HepG2 (cell line): Measurements from ENCODE around the gene MYH7. TPM values are rescaled to one million over a fixed set of nuclear protein-coding genes. Genes with fewer than 3 reads are reported as not detected.

Experiments used
- CSRNP2 ChIP-seq: sonication (generic); formaldehyde crosslinking; conservative IDR thresholded peaks from 2 replicates; pipeline ENCODE4 v1.8.0; 2022; ENCODE audit warnings: low read depth, missing genetic modification reagents
- CTCF ChIP-seq: sonication (generic); formaldehyde crosslinking; IDR thresholded peaks from 2 replicates; pipeline ENCODE4 v1.5.0; 2020; ENCODE audit warnings: mild to moderate bottlenecking, missing genetic modification reagents, moderate library complexity
- DR1 ChIP-seq: sonication (generic); formaldehyde crosslinking; IDR thresholded peaks from 2 replicates; pipeline ENCODE4 v1.8.0; 2021; ENCODE audit warnings: mild to moderate bottlenecking, missing genetic modification reagents, inconsistent platforms
- FOSL2 ChIP-seq: sonication (generic); formaldehyde crosslinking; IDR thresholded peaks from 2 replicates; pipeline ENCODE4 v1.4.0; 2020; ENCODE audit warnings: missing genetic modification reagents
- FOXP1 ChIP-seq, 2 experiments: fragments of 450-650 bp in 1 of 2; IDR thresholded peaks; 2 replicates each; pipeline ENCODE4 v1.6.1; 2017 to 2018; ENCODE audit warnings: antibody characterized with exemption in 1 of 2
- GABPB1 ChIP-seq: IDR thresholded peaks from 2 replicates; pipeline ENCODE4 v1.6.1; 2016; ENCODE audit warnings: mild to moderate bottlenecking, missing genetic modification reagents, moderate library complexity, missing compliant biosample characterization
- HMGA1 ChIP-seq: sonication (generic); formaldehyde crosslinking; conservative IDR thresholded peaks from 2 replicates; pipeline ENCODE4 v1.4.0; 2020; ENCODE audit warnings: missing genetic modification reagents
- JUN ChIP-seq: sonication (generic); formaldehyde crosslinking; IDR thresholded peaks from 2 replicates; pipeline ENCODE4 v1.4.0; 2020; ENCODE audit warnings: mild to moderate bottlenecking, missing genetic modification reagents
- JUND ChIP-seq: sonication (generic); formaldehyde crosslinking; IDR thresholded peaks from 2 replicates; pipeline ENCODE4 v1.8.0; 2022; ENCODE audit warnings: mild to moderate bottlenecking, missing genetic modification reagents
- KDM6A ChIP-seq: IDR thresholded peaks from 2 replicates; pipeline ENCODE4 v1.6.1; 2016; ENCODE audit warnings: low read depth
- NFYC ChIP-seq: IDR thresholded peaks from 2 replicates; pipeline ENCODE4 v1.6.1; 2016; ENCODE audit warnings: missing genetic modification reagents, missing compliant biosample characterization
- NKX3-1 ChIP-seq: sonication (generic); formaldehyde crosslinking; IDR thresholded peaks from 2 replicates; pipeline ENCODE4 v1.5.0; 2020; ENCODE audit warnings: missing genetic modification reagents
- NR1H2 ChIP-seq: sonication (generic); formaldehyde crosslinking; IDR thresholded peaks from 2 replicates; pipeline ENCODE4 v1.8.1; 2022; ENCODE audit warnings: low read depth, missing genetic modification reagents, borderline replicate concordance
- SMC3 ChIP-seq: IDR thresholded peaks from 2 replicates; pipeline ENCODE4 v1.6.1; 2011; ENCODE audit warnings: low read length, improper control_type of control experiment
- TOE1 ChIP-seq: sonication (generic); formaldehyde crosslinking; IDR thresholded peaks from 2 replicates; pipeline ENCODE4 v1.4.0; 2020; ENCODE audit warnings: mild to moderate bottlenecking, missing genetic modification reagents
- TRIM24 ChIP-seq: sonication (generic); formaldehyde crosslinking; IDR thresholded peaks from 2 replicates; pipeline ENCODE4 v1.8.0; 2022; ENCODE audit warnings: mild to moderate bottlenecking, missing genetic modification reagents
- ZBTB10 ChIP-seq: sonication (generic); formaldehyde crosslinking; IDR thresholded peaks from 2 replicates; pipeline ENCODE4 v1.4.0; 2020; ENCODE audit warnings: missing genetic modification reagents, borderline replicate concordance
- ZFX ChIP-seq: sonication (generic); formaldehyde crosslinking; IDR thresholded peaks from 2 replicates; pipeline ENCODE4 v1.4.0; 2020; ENCODE audit warnings: mild to moderate bottlenecking, low read depth, missing genetic modification reagents, moderate library complexity
- ZNF282 ChIP-seq: fragments of 450-650 bp; IDR thresholded peaks from 2 replicates; pipeline ENCODE4 v1.6.1; 2018; ENCODE audit not compliant: partially characterized antibody
- ZNF614 ChIP-seq: IDR thresholded peaks from 2 replicates; pipeline ENCODE4 v1.6.1; 2018; ENCODE audit warnings: missing biosample characterization, missing genetic modification reagents, inconsistent platforms, borderline replicate concordance
- ZNF615 ChIP-seq: sonication (generic); formaldehyde crosslinking; IDR thresholded peaks from 2 replicates; pipeline ENCODE4 v1.5.0; 2020; ENCODE audit warnings: mild to moderate bottlenecking, missing genetic modification reagents, borderline replicate concordance
- ZNF629 ChIP-seq: sonication (generic); formaldehyde crosslinking; conservative IDR thresholded peaks from 2 replicates; pipeline ENCODE4 v1.5.0; 2020; ENCODE audit warnings: missing genetic modification reagents
- polyA plus RNA-seq, 8 experiments: library from polyadenylated mRNA; depleted of rRNA in 3 of 8; stranded (reverse) in 7 of 8; unstranded in 1 of 8; fragments of >200 nt; fragmentation: Illumina TruSeq in 4 of 8; extraction: Trizol in 4 of 8; gene quantifications; 2 replicates each; pipeline versions ENCODE4 v1.2.1 to v1.2.3, GENCODE V29; 2011 to 2016; ENCODE audit warnings: low read depth in 4 of 8, missing spikeins in 1 of 8, mixed read lengths in 1 of 8; ENCODE audit not compliant: insufficient read depth in 1 of 8
- total RNA-seq, 5 experiments: library from RNA; depleted of rRNA; stranded (reverse); fragments of >200 nt; fragmentation: Illumina TruSeq; extraction: Trizol; gene quantifications; 2 replicates each; pipeline ENCODE4 v1.2.3, GENCODE V29; 2016; ENCODE audit warnings: low read depth in 1 of 5
- TF ChIP-seq, protein P1 (sequence below): sonication (generic); formaldehyde crosslinking; IDR thresholded peaks from 2 replicates; pipeline ENCODE4 v1.4.0; 2020; ENCODE audit warnings: mild to moderate bottlenecking, missing genetic modification reagents

The MYH7 gene
- total and polyA plus RNA-seq, 2 of the 13 experiments (the other 11 are each of a cell fraction or from before 2014, with no cell fraction given) = 0.04 TPM; not detected in 1

- TF ChIP-seq NFYC (CRISPR knock-in tag) (peak; percentile 99), HMGA1 (CRISPR knock-in tag) (no peak), KDM6A (CRISPR knock-in tag) (no peak), CSRNP2 (CRISPR knock-in tag) (no peak), SMC3 (peak; percentile 0), ZNF615 (CRISPR knock-in tag) (peak; percentile 60; the same call in 1 of the 2 replicates), TRIM24 (CRISPR knock-in tag) (no peak), ZNF614 (CRISPR knock-in tag) (peak; percentile 96), ZFX (CRISPR knock-in tag) (peak; percentile 100), TOE1 (CRISPR knock-in tag) (peak; percentile 92; the same call in 1 of the 2 replicates), ZBTB10 (CRISPR knock-in tag) (0 out of 2 replicates have a peak, but pooled peaks have one; percentile 52), FOSL2 (CRISPR knock-in tag) (no peak; the same call in none of the 2 replicates), NKX3-1 (CRISPR knock-in tag) (peak; percentile 88), GABPB1 (CRISPR knock-in tag) (peak; percentile 99), ZNF282 (no peak), JUND (CRISPR knock-in tag) (no peak), ZNF629 (CRISPR knock-in tag) (peak; percentile 53), FOXP1 (IDR thresholded peaks at IDR 0.05) (no peak), FOXP1 (CRISPR knock-in tag; IDR thresholded peaks at IDR 0.05) (0 out of 2 replicates have a peak, but pooled peaks have one; percentile 7), DR1 (CRISPR knock-in tag) (no peak), NR1H2 (CRISPR knock-in tag) (no peak), JUN (0 out of 2 replicates have a peak, but pooled peaks have one; percentile 74), CTCF (CRISPR knock-in tag) (peak; percentile 62)
- TF ChIP-seq, protein P1, sequence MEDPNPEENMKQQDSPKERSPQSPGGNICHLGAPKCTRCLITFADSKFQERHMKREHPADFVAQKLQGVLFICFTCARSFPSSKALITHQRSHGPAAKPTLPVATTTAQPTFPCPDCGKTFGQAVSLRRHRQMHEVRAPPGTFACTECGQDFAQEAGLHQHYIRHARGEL = 0 out of 2 replicates have a peak, but pooled peaks have one; percentile 10
Measured at GRCh38 chr14:23469127-23469905, 33.9 kb upstream of the MYH7 start, which contains the start of gene NGDN (continued).
